AG04450 (cell line): Measurements from ENCODE around the gene HTRA2. TPM values are rescaled to one million over a fixed set of nuclear protein-coding genes. Genes with fewer than 3 reads are reported as not detected.

Experiments
- CTCF ChIA-PET: fragments of 300-600, 350-600 bp; formaldehyde crosslinking; extraction: SDS; loops from one replicate; lab custom pipeline; 2022; ENCODE audit warnings: antibody characterized with exemption, inconsistent platforms; lab: Charles Lee
- POLR2A ChIA-PET: fragments of 350-600 bp; formaldehyde crosslinking; extraction: SDS; loops from one replicate; lab custom pipeline; 2021; ENCODE audit warnings: antibody characterized with exemption, inconsistent platforms; lab: Yijun Ruan, JAX
- DNase-seq: peaks from one replicate; pipeline ENCODE4 v3.0.0-alpha.2; 2011; ENCODE audit warnings: low read depth, low spot score
- H3K27ac ChIP-seq: one replicate; pipeline ENCODE4 v1.5.1; 2012; ENCODE audit warnings: low read depth, low read length, control low read depth
- H3K27me3 ChIP-seq: one replicate; pipeline ENCODE4 v1.6.0; 2012; ENCODE audit warnings: low read length; ENCODE audit not compliant: control insufficient read depth, insufficient read depth
- H3K4me3 ChIP-seq: 2 replicates; pipeline ENCODE4 v1.5.1; 2011; ENCODE audit warnings: mild to moderate bottlenecking, low read depth, low read length, control low read depth
- H3K9me3 ChIP-seq: 2 replicates; pipeline ENCODE4 v1.5.1; 2012; ENCODE audit warnings: low read length; ENCODE audit not compliant: control insufficient read depth, insufficient read depth
- CTCF ChIP-seq: IDR thresholded peaks from 2 replicates; pipeline ENCODE4 v1.5.1; 2011; ENCODE audit warnings: low read depth, low read length, control low read depth, inconsistent platforms
- polyA plus RNA-seq: library from polyadenylated mRNA; depleted of rRNA; stranded (reverse); fragments of >200 nt; gene quantifications from 2 replicates; pipeline ENCODE4 v1.2.3, GENCODE V29; 2011

HTRA2 gene
- polyA plus RNA-seq, 1 experiment = 20.2 TPM

DNA sequence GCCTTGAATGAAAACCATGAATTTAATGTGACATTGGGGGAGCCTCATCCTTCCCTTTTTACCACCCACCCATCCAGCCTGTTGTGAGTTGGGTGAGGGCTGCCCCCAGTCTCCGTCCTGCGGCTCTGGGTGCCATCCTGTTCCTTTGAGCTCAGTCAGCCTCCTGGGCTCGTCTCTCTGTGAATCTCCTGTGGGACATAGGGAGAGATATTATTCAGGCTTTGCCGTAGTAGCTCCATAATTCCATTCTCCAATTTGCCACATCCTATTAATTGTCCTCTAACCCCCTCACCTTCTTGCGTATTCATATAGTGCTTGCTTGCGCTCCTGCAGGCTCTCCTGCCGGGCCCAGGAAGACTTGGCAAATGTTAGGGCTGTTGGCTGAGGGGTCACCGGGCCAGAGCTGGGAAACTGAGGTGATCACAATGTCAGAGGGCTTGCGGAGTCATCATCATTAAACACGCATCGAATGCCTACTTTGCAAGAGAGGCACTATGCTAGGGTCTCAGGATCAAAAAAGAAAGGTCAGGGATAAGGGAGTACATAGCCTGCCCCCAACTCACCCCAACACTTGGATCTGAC is 3.0 kb upstream of the HTRA2 start:
- Histone ChIP-seq H3K27ac (no peak overlapping the region), H3K27me3 (peaks cover 11% of the 10 kb centered on the region), H3K4me3 (no peak overlapping the region), H3K9me3 (peaks cover 10% of the 10 kb centered on the region; the same call in 1 of the 2 replicates)
- no peak for DNase-seq
- POLR2A ChIA-PET = interaction anchor here (0.9 kb wide), 1 partner anchor 16 kb away, joined by 8 read pairs; no protein-coding TSS in a partner anchor
- CTCF ChIA-PET = no interaction called here
- TF ChIP-seq CTCF = no peak

DNA sequence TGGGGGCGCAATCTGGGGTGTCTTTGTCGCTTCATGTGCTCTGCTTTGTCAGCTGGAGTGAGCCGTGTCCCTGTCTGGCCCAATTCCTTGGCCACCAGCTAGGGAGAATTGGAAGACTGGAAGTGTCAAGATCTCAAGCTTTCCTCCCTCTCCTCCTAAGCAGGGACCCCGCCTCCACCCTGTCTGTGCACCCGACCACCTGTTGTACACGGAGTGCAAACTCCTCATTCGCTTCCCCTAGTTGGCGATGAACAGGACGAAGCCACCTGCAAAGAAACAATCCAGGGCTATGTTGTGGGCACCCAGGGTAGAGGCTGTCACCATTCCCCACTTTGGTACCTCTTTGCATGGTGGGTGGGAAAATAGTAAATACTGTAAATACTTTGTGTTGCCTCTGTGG is 2.0 kb upstream of the HTRA2 start:
- CTCF ChIA-PET = no interaction called here
- no peak overlapping the region; the same call in 1 of the 2 replicates for H3K4me3 ChIP-seq
- TF ChIP-seq CTCF = no peak
- peaks cover 10% of the 10 kb centered on the region; the same call in 1 of the 2 replicates for H3K9me3 ChIP-seq
- no peak for DNase-seq
- H3K27me3 ChIP-seq = peaks cover 3% of the 10 kb centered on the region
- POLR2A ChIA-PET = no interaction called here
- no peak overlapping the region for H3K27ac ChIP-seq

- ChIA-PET POLR2A (interaction anchor here (0.9 to 2.0 kb wide), 4 partner anchors 25 to 70 kb away, joined by 3 to 16 read pairs (median 10); partner anchors contain the start of genes CCDC142, LOXL3, TTC31 and WBP1), CTCF (interaction anchor here (0.7 to 1.8 kb wide), 2 partner anchors 45 to 60 kb away, joined by 3 to 9 read pairs; partner anchors contain the start of genes CCDC142 and TTC31)
- peak overlapping the region; percentile 77 for H3K27ac ChIP-seq
- H3K9me3 ChIP-seq = peaks cover 10% of the 10 kb centered on the region; the same call in 1 of the 2 replicates
- no peak for TF ChIP-seq CTCF
- peak overlapping the region; percentile 100 for H3K4me3 ChIP-seq
- no peak for DNase-seq
- H3K27me3 ChIP-seq = no peaks in the 10 kb centered on the region
These were observed 955 bp upstream of the HTRA2 start for GRCh38 chr2:74528600-74529356.

GRCh38 chr2:74530239-74531187 is 780 bp downstream of the HTRA2 start:
- DNase-seq = no peak
- ChIA-PET CTCF (interaction anchor here (1.8 to 4.0 kb wide), 3 partner anchors 47 to 57 kb away, joined by 9 to 42 read pairs (median 12); partner anchors contain the start of genes CCDC142 and TTC31), POLR2A (interaction anchor here (0.6 to 2.0 kb wide), 12 partner anchors 23 to 72 kb away, joined by 3 to 16 read pairs (median 4); partner anchors contain the start of genes CCDC142, LBX2, LOXL3 and TTC31)
- H3K4me3 ChIP-seq = peak overlapping the region; percentile 100
- H3K27ac ChIP-seq = peak overlapping the region; percentile 21
- no peak for TF ChIP-seq CTCF
- H3K27me3 ChIP-seq = no peaks in the 10 kb centered on the region
- peaks cover 10% of the 10 kb centered on the region; the same call in 1 of the 2 replicates for H3K9me3 ChIP-seq
